ENCODE measurements around the gene FMO5.
"Not testable (repeated sequence)": the region's sequence is repeated elsewhere in the genome, so short reads cannot be mapped to it uniquely, and the experiment has no call there.

Gene FMO5

GRCh38 chr1:147240131-147240721, 15.1 kb upstream of the FMO5 start:
- DNase-seq (ENCODE audit: low read depth in 2 of 2), result not testable (repeated sequence)

GRCh38 chr1:147238925-147239820, 14.0 kb upstream of the FMO5 start:
- DNase-seq (ENCODE audit: low read depth in 2 of 2), result no peak

GRCh38 chr1:147238053-147238902, 13.1 kb upstream of the FMO5 start:
- no peak for DNase-seq (ENCODE audit: low read depth in 2 of 2)

- DNase-seq (ENCODE audit: low read depth in 2 of 2), result no peak
Measured at GRCh38 chr1:147236959-147237791, 12.0 kb upstream of the FMO5 start.

GRCh38 chr1:147236448-147236847, 11.3 kb upstream of the FMO5 start:
- no peak for DNase-seq (ENCODE audit: low read depth in 2 of 2)

- DNase-seq (ENCODE audit: low read depth in 2 of 2), result no peak
Measured at GRCh38 chr1:147235822-147236221, 10.7 kb upstream of the FMO5 start.

DNA sequence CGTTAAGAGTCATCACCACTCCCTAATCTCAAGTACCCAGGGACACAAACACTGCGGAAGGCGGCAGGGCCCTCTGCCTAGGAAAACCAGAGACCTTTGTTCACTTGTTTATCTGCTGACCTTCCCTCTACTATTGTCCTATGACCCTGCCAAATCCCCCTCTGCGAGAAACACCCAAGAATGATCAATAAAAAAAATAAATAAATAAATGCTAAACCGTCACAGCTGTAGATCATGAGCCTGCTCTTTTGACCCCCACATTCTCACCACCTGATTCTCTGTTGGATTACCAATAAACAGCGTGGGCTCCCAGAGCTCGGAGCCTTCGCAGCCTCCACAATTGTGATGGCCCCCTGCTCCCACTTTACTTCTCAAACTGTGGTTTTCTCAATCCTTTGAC, 8.8 kb upstream of the FMO5 start:
- not testable (repeated sequence) for DNase-seq (ENCODE audit: low read depth in 2 of 2)

GRCh38 chr1:147231032-147231431, 5.9 kb upstream of the FMO5 start:
- DNase-seq (ENCODE audit: low read depth in 2 of 2), result not testable (repeated sequence)

- DNase-seq (ENCODE audit: low read depth in 2 of 2), result no peak
Measured at GRCh38 chr1:147223740-147224615, 1.2 kb downstream of the FMO5 start.

DNA sequence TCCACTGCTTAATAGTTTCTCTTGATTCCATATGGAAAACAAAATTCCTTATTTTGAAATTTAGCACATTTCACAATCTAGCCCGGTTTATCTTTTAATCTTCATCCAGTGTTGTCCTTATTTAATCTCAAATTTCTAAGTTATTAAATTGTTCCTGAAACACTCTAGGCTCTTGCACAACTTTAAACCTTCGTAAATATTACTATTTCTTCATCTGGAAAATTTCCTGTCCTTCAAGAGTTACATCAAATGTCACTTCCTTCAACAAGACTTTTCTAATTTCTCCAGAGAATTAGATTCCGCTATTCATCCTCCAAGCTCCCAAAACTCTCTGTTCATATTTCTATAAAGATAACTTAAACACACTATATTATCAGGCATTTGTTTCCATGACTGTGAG, 6.5 kb downstream of the FMO5 start:
- no peak for DNase-seq (ENCODE audit: low read depth in 2 of 2)

DNA sequence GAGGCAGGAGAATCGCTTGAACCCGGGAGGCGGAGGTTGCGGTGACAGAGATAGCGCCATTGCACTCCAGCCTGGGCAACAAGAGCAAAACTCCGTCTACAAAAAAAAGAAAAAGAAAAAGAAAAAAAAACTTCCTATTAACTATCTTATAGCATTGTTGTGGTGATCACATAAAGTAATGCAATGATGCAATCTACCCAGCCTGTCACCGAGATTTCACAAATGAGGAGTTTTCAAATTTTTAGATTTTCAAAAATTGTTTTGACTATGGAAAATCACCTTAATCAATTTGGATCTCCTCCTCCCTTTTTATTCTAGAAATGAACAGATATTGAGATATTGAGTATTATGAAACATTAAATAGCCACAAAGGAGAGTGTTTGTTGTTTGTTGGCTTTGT, 8.0 kb downstream of the FMO5 start:
- no peak for DNase-seq (ENCODE audit: low read depth in 2 of 2)

DNA sequence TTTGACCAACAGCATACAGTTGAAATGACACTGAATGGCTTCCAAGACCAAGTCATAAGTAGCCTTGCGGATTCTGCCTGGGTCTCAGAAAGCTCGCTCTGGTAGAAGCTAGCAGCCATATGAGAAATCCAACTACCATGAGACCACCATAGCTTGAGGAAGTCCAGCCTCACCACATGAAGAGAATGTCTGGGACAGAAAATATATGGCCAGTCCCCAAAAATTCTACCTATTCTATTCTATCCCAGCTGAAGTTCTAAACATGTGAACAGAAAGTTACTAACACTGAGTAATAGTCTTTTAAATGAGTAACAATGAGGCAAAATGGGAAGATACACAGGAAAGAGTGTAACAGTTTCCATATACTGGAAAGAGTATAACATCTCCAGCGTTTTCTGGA, 9.0 kb downstream of the FMO5 start:
- no peak for DNase-seq (ENCODE audit: low read depth in 2 of 2)

DNA sequence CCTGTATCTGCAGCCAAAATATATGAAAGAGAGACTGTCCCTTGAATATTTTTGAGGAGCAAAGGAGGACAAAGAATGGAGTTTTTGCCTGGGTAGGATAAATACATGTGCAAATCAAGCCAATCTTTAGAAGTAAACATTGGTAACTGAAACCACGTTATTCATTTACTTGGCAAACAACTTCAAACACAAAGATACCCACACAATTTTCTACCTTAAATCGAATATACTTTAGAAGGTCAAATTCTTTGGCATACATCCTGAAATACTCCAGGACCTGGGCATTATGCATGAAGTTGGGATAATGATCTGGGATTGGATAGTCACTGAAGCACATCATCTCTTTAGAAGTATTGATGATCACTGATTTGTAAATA, 9.6 kb downstream of the FMO5 start:
- DNase-seq (ENCODE audit: low read depth in 2 of 2), result no peak

DNA sequence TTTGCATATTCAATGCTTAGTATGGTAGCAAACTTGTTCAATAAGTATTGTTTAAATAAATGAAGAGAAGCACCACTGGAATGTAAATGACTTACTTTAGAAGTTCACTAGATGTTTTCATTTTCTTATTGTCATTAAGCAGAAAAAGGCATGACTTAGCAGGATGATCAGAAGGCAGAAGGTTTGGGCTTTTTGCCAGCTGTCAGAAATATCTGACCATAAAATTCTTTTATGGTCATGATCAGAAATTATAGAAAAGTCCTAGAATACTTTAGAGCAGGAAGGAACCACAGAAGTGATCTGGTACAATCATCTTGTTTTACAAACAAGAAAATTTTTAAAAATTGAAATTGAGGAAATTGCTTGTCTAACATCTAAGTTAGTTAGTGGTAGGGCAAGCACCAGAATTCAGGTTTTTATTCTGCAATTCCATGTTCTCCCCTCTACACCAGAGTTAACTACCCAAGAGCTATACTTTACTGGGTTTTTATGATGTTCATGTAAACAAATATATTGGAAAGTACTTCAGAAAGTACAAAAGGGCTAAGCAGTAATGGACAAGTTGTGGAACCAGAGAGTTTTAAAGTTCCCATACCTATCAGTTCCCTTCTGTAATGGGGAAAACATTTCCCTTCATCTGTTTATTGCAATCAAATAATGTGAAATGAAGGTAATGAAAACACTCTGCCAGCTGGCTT, 10.1 kb downstream of the FMO5 start:
- no peak for DNase-seq (ENCODE audit: low read depth in 2 of 2)

GRCh38 chr1:147214325-147214724, 10.8 kb downstream of the FMO5 start:
- DNase-seq (ENCODE audit: low read depth in 2 of 2), result no peak

DNA sequence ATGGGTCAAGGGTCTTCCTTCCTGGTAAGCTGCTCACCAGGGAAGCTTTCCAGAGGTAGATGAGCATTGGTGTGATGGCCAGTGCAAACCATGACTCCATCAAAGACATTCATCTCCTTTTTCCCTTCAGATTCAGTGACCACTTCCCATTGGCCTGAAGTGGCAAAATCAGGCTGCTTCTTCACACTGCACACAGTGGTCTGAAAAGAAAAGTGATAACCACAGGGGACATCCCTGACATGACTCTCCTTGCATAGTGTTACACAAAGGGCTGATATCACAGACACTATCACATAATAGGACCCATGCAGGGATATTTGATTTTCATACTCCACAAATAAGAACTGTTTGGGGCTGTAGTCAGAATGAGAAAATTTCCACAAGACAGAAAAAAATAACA, 11.9 kb downstream of the FMO5 start:
- no peak for DNase-seq (ENCODE audit: low read depth in 2 of 2)

- no peak for DNase-seq (ENCODE audit: low read depth in 2 of 2)
Measured at GRCh38 chr1:147211577-147211976, 13.6 kb downstream of the FMO5 start.

DNA sequence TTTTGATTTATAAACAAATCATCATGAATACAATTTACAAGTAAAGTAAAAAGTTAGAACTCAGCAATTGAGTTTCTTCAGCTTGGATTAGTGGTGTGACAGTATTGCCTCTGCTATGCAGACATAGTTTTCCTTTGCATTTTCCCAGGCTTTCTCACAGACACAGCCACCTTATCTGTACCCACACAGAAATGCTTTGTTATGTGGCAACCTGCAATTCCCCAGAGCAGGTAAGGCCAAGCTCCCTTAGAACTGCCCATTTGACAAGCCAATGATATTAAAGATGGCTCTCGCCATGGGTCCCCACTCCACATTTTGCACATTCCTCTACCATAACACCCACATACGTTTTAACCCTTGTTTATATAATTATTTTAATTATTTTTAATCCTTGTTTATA, 14.2 kb downstream of the FMO5 start:
- DNase-seq (ENCODE audit: low read depth in 2 of 2), result no peak

DNA sequence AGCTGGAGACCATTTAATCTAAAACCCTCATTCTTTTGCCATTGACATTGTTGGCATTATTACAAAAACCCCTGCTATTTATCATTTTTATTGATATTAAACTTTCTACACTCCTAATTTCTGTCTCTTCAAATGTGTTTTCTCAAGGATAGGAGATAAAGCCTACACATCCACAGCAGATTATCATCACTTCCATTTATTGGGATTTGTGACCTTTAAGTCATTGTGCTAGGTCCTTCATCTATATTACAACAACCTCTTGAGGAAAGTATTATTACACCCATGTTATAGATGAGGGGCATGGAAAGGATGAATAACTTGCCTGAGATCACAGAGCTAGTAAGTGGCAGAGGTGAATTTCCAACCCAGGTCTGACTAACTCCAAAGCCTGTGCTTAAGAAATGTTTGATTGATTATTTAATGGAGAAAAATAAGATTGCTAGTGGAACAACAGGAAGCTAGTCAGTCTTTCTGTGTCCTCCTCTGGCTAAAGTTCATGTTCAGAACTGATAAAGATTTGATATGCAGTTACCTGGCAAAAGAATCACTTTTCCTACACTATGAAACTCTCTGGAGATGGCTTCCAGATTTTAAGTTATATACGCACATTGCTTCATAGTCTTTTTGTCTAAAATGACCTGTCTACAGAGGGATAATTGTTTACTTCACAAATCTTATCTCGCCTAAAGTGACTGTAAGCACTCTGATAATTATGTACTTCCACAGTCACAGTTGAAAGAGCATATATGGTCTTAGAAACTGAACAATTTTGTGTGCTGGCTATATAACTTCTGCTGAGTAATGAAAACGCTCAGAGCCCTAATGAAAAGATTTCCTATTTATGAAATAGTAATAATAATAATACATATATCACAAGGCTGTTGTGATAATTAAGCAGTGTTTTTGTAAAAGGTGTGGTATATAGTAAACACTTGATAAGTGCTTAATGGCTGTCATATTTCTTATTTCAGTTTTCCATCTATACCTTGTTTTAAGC, 15.0 kb downstream of the FMO5 start:
- DNase-seq (ENCODE audit: low read depth in 2 of 2), result no peak
